Colon (tissue), 2 donors: ENCODE data around the gene HES7.
"Not testable (repeated sequence)": the region's sequence is repeated elsewhere in the genome, so short reads cannot be mapped to it uniquely, and the experiment has no call there.

Experiments used
- FAIRE-seq: peaks from 2 replicates; lab custom pipeline; 2012; peaks lifted over from hg19 to GRCh38; lab: Jason Lieb, UNC
- donor health status: control.
- donor health status: control.

HES7 gene

GRCh38 chr17:8123695-8124349 lies at the start of gene HES7:
Gene HES7 (minus strand): TSS chr17:8124106. CDS start chr17:8124084, 22 bp downstream.
- no peak for FAIRE-seq

- FAIRE-seq, result no peak
These were observed 49.4 kb upstream of the HES7 start for GRCh38 chr17:8173056-8173870.

- not testable (repeated sequence) for FAIRE-seq
These were observed 46.3 kb upstream of the HES7 start for GRCh38 chr17:8170186-8170585.

GRCh38 chr17:8167526-8167925 lies 43.6 kb upstream of the HES7 start:
- no peak for FAIRE-seq

GRCh38 chr17:8166731-8167130 lies 42.8 kb upstream of the HES7 start:
- no peak for FAIRE-seq

- FAIRE-seq, result no peak
These were observed 40.9 kb upstream of the HES7 start for GRCh38 chr17:8164815-8165131.

GRCh38 chr17:8163978-8164814 lies 40.3 kb upstream of the HES7 start:
- FAIRE-seq, result no peak

- no peak for FAIRE-seq
These were observed 39.4 kb upstream of the HES7 start for GRCh38 chr17:8162997-8163977.

GRCh38 chr17:8162233-8162996 lies 38.5 kb upstream of the HES7 start, which contains the start of gene VAMP2:
Gene VAMP2 (minus strand): TSS chr17:8162948. CDS start chr17:8162879, 69 bp downstream.
- no peak for FAIRE-seq

GRCh38 chr17:8161289-8162232 lies 37.7 kb upstream of the HES7 start:
- FAIRE-seq, result no peak

GRCh38 chr17:8160741-8161221 lies 36.9 kb upstream of the HES7 start:
- no peak for FAIRE-seq

GRCh38 chr17:8160224-8160577 lies 36.3 kb upstream of the HES7 start:
- no peak for FAIRE-seq

GRCh38 chr17:8159459-8160223 lies 35.7 kb upstream of the HES7 start:
- FAIRE-seq, result no peak

- no peak for FAIRE-seq
These were observed 35.1 kb upstream of the HES7 start for GRCh38 chr17:8159032-8159400.

GRCh38 chr17:8158267-8159031 lies 34.5 kb upstream of the HES7 start:
- FAIRE-seq, result peak; percentile 33

- FAIRE-seq, result peak; percentile 97
These were observed 32.5 kb upstream of the HES7 start for GRCh38 chr17:8156246-8156992.

- no peak for FAIRE-seq
These were observed 32.0 kb upstream of the HES7 start for GRCh38 chr17:8155996-8156245.
